K562 (cell line): ENCODE data around the gene TUBD1. TPM values are rescaled to one million over a fixed set of nuclear protein-coding genes. Genes with fewer than 3 reads are reported as not detected.

Source experiments
- ARID3B ChIP-seq: fragments of 250-450 bp; sonication (Bioruptor Pico); IDR thresholded peaks from 2 replicates; pipeline ENCODE4 v1.4.0; 2020; ENCODE audit warnings: borderline replicate concordance
- ATF7 ChIP-seq: fragments of 450-650 bp; IDR thresholded peaks from 2 replicates; pipeline ENCODE4 v1.7.1; 2014; ENCODE audit warnings: mild to moderate bottlenecking, moderate library complexity
- CEBPB ChIP-seq: fragments of 450-650 bp; IDR thresholded peaks from 2 replicates; pipeline ENCODE4 v1.6.1; 2016; ENCODE audit warnings: missing genetic modification characterization, missing compliant biosample characterization
- CEBPZ ChIP-seq: fragments of 150-350 bp; IDR thresholded peaks from 2 replicates; pipeline ENCODE4 v1.6.1; 2014; ENCODE audit warnings: low read depth, mild to moderate bottlenecking, low read length, borderline replicate concordance
- CHCHD3 ChIP-seq: fragments of 250-450 bp; sonication (Bioruptor Pico); IDR thresholded peaks from 2 replicates; pipeline ENCODE4 v2.1.2; 2022; ENCODE audit warnings: mild to moderate bottlenecking
- ESRRA ChIP-seq: fragments of 450-650 bp; IDR thresholded peaks from 2 replicates; pipeline ENCODE4 v1.6.1; 2014; ENCODE audit warnings: low read depth, mild to moderate bottlenecking, moderate library complexity, borderline replicate concordance
- GTF2A2 ChIP-seq: IDR thresholded peaks from 2 replicates; pipeline ENCODE4 v1.6.1; 2016; ENCODE audit warnings: mild to moderate bottlenecking, missing genetic modification characterization, missing compliant biosample characterization
- MAFF ChIP-seq: IDR thresholded peaks from 2 replicates; pipeline ENCODE4 v1.6.1; 2012; ENCODE audit warnings: low read length, improper control_type of control experiment
- MLX ChIP-seq, 2 experiments: fragments of 450-650 bp in 1 of 2; sonication (generic) in 1 of 2; formaldehyde crosslinking; conservative IDR thresholded peaks; 2 replicates each; pipeline versions ENCODE4 v1.4.0 to v1.8.1; 2020 to 2022; ENCODE audit warnings: mild to moderate bottlenecking in 1 of 2, missing genetic modification reagents in 1 of 2
- MXI1 ChIP-seq: IDR thresholded peaks from 2 replicates; pipeline ENCODE4 v1.6.1; 2011; ENCODE audit warnings: low read depth, mild to moderate bottlenecking, improper control_type of control experiment, low read length
- NFATC3 ChIP-seq: fragments of 450-650 bp; IDR thresholded peaks from 2 replicates; pipeline ENCODE4 v1.6.1; 2017; ENCODE audit warnings: mild to moderate bottlenecking
- NONO ChIP-seq, 2 experiments: fragments of 200-400 bp in 1 of 2; fragments of 450-650 bp in 1 of 2; formaldehyde crosslinking in 1 of 2; IDR thresholded peaks; 2 replicates each; pipeline ENCODE4 v1.6.1; 2017; ENCODE audit warnings: low read depth in 2 of 2, mild to moderate bottlenecking in 2 of 2, moderate library complexity in 2 of 2, low read length in 1 of 2
- PML ChIP-seq: IDR thresholded peaks from 2 replicates; pipeline ENCODE4 v1.6.1; 2012; ENCODE audit warnings: low read length, inconsistent platforms
- RBFOX2 ChIP-seq: fragments of 200-400 bp; formaldehyde crosslinking; IDR thresholded peaks from 2 replicates; pipeline ENCODE4 v1.6.1; 2017; ENCODE audit warnings: low read depth, mild to moderate bottlenecking, low read length, moderate library complexity
- SMAD4 ChIP-seq: fragments of 250-450 bp; sonication (Bioruptor Pico); conservative IDR thresholded peaks from 2 replicates; pipeline ENCODE4 v1.8.0; 2021; ENCODE audit warnings: inconsistent platforms, mild to moderate bottlenecking, moderate library complexity
- SP1 ChIP-seq: sonication (generic); formaldehyde crosslinking; IDR thresholded peaks from 2 replicates; pipeline ENCODE4 v1.8.1; 2022; ENCODE audit warnings: mild to moderate bottlenecking, missing genetic modification reagents
- TBL1XR1 ChIP-seq, 2 experiments: IDR thresholded peaks; 2 replicates each; pipeline ENCODE4 v1.6.1; 2012; ENCODE audit warnings: improper control_type of control experiment in 2 of 2, low read length in 2 of 2, mild to moderate bottlenecking in 1 of 2
- TCF15 ChIP-seq: fragments of 250-450 bp; sonication (Bioruptor Pico); IDR thresholded peaks from 2 replicates; pipeline ENCODE4 v1.8.0; 2022; ENCODE audit warnings: moderate library complexity, mild to moderate bottlenecking, inconsistent platforms
- TRIM24 ChIP-seq, 2 experiments: fragments of 450-650 bp; IDR thresholded peaks; 2 replicates each; pipeline ENCODE4 v1.6.1; 2016
- U2AF1 ChIP-seq: fragments of 200-400 bp; formaldehyde crosslinking; optimal IDR thresholded peaks from 2 replicates; pipeline ENCODE3; 2017; ENCODE audit warnings: mild to moderate bottlenecking, low read depth, low read length, moderate library complexity
- ZNF184 ChIP-seq: sonication (generic); formaldehyde crosslinking; IDR thresholded peaks from 2 replicates; pipeline ENCODE4 v1.5.0; 2020; ENCODE audit warnings: missing genetic modification reagents
- ZNF23 ChIP-seq: fragments of 250-450 bp; sonication (Bioruptor Pico); IDR thresholded peaks from 2 replicates; pipeline ENCODE4 v1.4.0; 2020; ENCODE audit warnings: mild to moderate bottlenecking
- ZNF24 ChIP-seq: fragments of 450-650 bp; IDR thresholded peaks from 2 replicates; pipeline ENCODE4 v1.6.1; 2016
- polyA plus RNA-seq, 8 experiments: library from polyadenylated mRNA; depleted of rRNA in 4 of 8; stranded (reverse) in 5 of 8; unstranded in 3 of 8; fragments of >200 nt; fragmentation: Nextera tagmentation in 2 of 8; fragmentation: Illumina TruSeq in 1 of 8; extraction: Ambion mirVana in 2 of 8; extraction: Trizol in 1 of 8; gene quantifications; 2 replicates each; pipeline versions ENCODE4 v1.2.1 to v1.2.3, GENCODE V29; 2011 to 2014; ENCODE audit warnings: inconsistent platforms in 1 of 8, missing spikeins in 1 of 8
- total RNA-seq, 7 experiments: library from RNA; depleted of rRNA in 6 of 7; stranded (reverse); fragments of >200 nt in 6 of 7; fragmentation: Illumina TruSeq in 2 of 7; extraction: Trizol in 2 of 7; gene quantifications; 2 replicates each; pipeline versions ENCODE4 v1.2.1 to v1.2.3, GENCODE V29; 2011 to 2021; ENCODE audit warnings: low replicate concordance in 1 of 7

The TUBD1 gene
- total and polyA plus RNA-seq, 9 of the 15 experiments (the other 6 are each of a cell fraction or from before 2014, with no cell fraction given): 10.8 to 35.3 (median 17.9) TPM

- TF ChIP-seq ARID3B (CRISPR knock-in tag) (no peak), MLX (CRISPR knock-in tag; conservative IDR thresholded peaks at IDR 0.05) (no peak), ZNF184 (CRISPR knock-in tag) (no peak), GTF2A2 (no peak), U2AF1 (no peak), SP1 (0 out of 2 replicates have a peak, but pooled peaks have one; percentile 24), TRIM24 (IDR thresholded peaks at IDR 0.05) (peak in 1 of 2 experiments; percentile 43; a peak in 2 of 4 replicates), NFATC3 (0 out of 2 replicates have a peak, but pooled peaks have one; percentile 14), TCF15 (CRISPR knock-in tag) (no peak), CEBPB (tag) (peak; percentile 68), SMAD4 (CRISPR knock-in tag) (peak; percentile 58; the same call in 1 of the 2 replicates), ZNF24 (no peak), NONO (IDR thresholded peaks at IDR 0.05; ENCODE audit: low read depth in 2 of 2, low read length in 1 of 2) (no peak), CHCHD3 (no peak), RBFOX2 (peak; percentile 55; the same call in 1 of the 2 replicates), PML (no peak), MAFF (peak; percentile 89), MXI1 (peak; percentile 40; the same call in 1 of the 2 replicates), TBL1XR1 (IDR thresholded peaks at IDR 0.05; ENCODE audit: low read length in 2 of 2) (peak; percentile 45 to 84; a peak in 2 of 4 replicates), CEBPZ (no peak), ESRRA (no peak), ATF7 (peak; percentile 77), ZNF23 (CRISPR knock-in tag) (no peak)
These were observed 63.3 kb downstream of the TUBD1 start (continued) for GRCh38 chr17:59829217-59830006.
